GM12892 (cell line): ENCODE data around the gene STRIP2.
"Not testable (repeated sequence)": the region's sequence is repeated elsewhere in the genome, so short reads cannot be mapped to it uniquely, and the experiment has no call there.

ENCODE experiments used
- POLR2A ChIP-seq: IDR thresholded peaks from 2 replicates; pipeline ENCODE4 v1.6.1; 2011; ENCODE audit warnings: low read depth, low read length, control low read depth
- POLR2AphosphoS5 ChIP-seq: IDR thresholded peaks from 2 replicates; pipeline ENCODE4 v1.6.1; 2011; ENCODE audit warnings: low read depth, low read length, control low read depth

DNA sequence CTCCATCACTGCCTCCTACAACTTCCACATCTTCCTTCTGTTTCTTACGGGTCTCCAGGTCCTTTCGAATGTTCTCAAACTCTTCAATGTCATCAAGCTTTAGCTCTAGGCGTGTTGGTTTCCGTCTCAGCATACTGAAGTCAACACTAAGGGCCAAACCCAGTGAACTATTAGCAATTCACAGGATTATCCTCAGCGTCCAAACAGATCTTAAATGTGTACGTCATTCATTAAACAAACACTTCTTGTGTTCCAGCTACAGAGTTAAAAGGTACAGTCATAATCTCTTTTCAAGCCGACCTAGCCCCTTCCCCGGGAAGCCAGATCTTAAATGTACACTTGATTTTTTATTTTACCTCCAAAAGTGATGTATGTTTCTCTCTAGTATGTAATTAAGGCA is 24.0 kb upstream of the STRIP2 start:
- not testable (repeated sequence) for TF ChIP-seq POLR2AphosphoS5, POLR2A
